HG03159 (cell line): ENCODE results near the gene UAP1.

ENCODE experiments used
- ATAC-seq: cut with Tn5 transposase; IDR thresholded peaks from one replicate; pipeline ENCODE4 v1.9.1; 2021; ENCODE audit warnings: mild to moderate bottlenecking, moderate library complexity; ENCODE audit not compliant: unreplicated experiment

The UAP1 gene

DNA sequence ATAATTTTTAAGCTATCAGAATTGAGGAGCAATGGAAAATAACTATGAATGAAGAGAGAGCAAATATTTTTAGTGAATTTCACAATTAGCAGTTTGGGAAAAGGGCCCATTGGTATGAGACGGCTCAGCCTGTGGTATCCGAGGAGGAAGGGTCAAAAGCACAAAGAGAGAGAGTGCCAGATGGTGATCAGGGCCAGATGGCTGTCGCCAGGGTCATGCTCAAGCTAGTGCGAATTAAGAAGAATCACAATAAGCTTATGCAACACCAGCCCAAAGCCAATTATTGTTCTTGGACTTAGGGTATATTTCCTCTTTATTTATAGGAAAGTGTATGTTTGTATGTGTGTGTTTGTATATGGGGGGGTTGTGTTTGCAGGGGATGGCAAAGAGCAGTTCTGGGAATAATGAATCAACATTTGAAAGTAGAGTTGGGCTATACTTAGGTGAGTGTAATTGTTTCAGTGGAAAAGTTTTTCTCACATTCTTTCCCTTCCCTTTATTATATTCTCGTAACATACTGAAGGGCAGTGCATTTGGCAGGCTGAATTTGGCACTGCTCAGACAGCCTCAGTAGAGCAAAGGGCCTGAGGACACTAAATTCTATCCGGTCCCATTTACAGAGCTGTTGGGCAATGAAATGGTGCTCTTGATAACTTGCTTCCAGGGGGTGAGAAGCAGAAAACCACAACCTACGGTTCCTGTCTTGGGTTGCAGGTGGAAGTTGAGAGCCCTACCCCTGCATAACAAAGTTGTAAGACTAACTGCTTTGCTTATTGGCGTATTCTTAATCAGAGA lies 51.3 kb downstream of the UAP1 start:
- no peak for ATAC-seq

DNA sequence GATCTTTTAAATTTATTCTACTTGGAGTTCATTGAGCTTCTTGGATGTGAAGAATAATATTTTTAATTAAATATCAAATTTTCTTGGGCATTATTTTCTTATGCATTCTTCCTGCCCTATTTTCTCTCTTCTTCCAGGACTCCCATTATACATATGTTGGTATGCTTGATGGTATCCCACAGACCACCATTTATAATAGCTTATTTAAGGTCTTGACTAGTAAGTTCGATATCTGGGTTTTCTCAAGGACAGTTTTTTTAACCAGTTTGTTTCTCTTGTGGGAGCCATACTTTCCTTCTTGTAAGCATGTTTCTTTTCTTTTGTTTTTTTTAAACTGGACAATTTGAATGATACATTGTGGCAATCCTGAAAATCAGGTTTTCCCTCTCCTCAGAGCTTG lies 55.3 kb downstream of the UAP1 start:
- ATAC-seq: no peak

DNA sequence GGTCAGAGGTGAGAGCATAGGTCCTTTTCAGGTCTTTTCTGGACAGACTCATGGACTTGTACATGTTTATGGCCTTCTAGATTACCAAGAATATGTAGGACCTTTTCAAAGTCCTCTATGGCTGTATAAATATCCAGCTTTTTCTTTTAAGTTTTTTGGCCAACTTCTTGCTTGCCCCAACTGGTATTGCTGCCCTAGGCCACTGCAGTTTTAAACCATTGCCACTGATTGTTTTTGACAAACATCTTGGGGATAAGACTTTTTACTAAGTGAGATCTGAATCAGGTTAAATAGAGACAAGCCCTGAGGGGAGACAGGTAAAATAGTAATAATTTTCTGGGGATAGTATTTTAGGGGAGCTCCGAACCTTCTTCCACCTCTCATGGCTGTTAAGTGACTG lies 56.0 kb downstream of the UAP1 start:
- no peak for ATAC-seq

DNA sequence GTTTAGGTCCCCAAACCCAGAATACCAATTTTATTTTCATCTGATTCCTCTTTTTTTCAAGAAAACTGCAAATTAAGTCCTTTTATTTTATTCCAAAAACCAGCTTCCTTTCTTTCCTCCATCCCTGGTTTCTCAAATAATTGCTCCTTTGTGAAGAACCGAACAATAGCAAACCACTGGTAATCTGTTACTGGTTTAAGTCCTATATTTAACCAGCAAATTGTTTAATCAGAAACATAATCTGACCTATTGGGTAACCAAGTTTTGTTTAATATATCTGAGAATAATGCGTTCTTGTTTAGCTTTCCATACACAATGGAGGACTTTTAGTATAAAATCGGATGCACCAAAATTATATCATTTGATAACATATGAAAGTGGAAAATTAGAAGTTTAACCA lies 57.6 kb downstream of the UAP1 start:
- no peak for ATAC-seq

DNA sequence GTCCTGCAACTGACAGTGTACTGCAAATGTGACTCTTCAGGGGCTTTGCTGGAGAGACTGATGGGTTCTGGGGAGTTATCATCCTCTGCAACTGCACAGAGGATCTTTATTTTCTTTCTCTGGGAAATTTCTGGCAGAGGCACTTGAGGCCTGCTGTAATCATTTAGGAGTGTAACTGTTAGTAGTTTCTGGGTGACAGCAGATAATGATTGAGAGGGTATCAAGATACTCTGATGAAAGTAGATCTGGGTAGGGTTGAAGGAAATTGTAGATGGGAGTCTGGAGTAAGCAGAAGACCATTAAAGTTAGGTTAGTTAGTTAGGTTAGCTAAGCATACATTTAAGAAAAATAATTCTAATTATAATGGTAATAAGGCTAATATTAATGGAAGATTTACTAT lies 59.7 kb downstream of the UAP1 start:
- ATAC-seq: no peak

DNA sequence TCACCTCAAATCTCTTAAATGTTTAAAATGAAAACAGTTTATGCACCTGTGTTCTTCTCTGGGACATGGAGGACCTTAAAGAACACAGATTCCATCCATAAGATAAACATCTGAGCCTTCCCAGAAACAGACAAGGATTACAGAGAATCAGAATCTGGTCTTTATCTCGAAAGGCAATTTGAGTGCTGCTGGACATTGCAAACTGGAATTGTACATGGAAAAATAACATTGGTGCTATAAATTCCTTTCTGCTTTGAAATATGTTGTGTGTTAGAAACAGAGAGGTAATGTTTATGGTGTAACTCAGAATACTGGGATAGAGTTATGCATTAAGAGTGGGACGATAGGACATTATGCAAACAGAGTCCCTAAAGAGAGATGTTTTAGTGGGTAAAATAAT lies 64.2 kb downstream of the UAP1 start:
- no peak for ATAC-seq

DNA sequence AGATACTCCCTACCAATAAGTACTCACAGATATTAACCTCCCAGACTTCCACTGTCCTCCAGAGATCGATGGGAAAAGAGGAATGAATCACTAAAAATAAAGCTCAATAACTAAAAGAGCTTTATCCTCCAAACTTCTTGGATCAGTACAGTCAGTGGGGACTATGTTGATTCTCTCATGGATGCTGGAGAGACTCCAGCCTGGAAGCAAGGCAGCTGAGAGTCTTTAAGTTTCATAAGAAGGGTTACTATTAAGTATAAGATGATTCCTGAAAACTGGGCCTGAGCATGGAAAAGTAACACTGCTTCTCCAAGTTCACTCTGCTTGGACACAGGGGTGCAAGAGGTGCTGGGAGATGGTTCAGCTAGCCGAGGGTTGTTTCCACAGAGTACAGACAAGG lies 64.6 kb downstream of the UAP1 start:
- ATAC-seq: no peak

DNA sequence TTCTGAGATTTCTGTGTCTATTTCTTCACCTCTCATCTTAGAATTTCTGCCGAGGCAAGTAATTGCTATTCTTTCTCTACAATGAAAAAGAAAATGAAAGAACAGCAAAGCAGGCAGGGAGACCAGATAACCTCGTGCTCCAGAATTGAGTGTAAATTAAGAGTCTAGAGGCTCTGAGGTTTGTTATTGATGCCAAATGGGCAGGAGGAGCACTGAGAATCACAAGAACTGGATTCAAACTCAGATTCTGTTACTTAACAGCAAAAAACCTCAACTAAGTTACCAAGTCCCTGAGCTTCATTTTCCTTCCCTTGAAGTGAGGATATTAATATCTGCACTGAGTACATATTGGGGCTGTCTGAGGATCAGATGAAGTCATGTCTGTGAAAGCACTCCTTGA lies 65.2 kb downstream of the UAP1 start:
- ATAC-seq: no peak

DNA sequence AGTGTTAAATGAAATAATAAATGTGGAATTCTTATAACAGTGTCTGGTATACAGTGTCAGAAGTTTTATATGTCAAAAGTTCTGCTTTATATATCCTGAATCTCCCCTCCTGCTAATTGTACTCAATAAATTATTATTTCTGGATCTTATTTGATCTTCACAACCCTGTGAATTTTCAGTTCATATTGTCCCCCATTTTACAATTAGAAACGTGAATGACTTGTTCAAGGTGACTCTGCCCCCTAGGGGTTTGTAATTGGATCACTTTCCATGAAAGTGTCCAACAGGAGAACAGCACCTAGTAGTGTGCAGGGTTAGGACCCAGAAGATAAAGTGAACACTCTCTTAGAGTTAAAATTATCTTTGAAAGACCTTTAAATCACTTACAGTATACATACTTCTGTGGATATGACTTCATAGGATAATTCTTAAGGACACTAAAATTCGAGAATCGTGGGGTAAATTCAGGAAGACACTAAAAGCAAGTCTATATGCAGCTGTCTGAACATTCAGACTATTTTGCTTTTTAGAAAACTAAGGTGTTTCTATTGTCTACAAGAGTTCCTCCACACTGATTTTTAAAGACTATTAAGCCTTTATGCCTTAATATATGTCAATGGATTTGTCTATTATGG lies 66.3 kb downstream of the UAP1 start:
- no peak for ATAC-seq

DNA sequence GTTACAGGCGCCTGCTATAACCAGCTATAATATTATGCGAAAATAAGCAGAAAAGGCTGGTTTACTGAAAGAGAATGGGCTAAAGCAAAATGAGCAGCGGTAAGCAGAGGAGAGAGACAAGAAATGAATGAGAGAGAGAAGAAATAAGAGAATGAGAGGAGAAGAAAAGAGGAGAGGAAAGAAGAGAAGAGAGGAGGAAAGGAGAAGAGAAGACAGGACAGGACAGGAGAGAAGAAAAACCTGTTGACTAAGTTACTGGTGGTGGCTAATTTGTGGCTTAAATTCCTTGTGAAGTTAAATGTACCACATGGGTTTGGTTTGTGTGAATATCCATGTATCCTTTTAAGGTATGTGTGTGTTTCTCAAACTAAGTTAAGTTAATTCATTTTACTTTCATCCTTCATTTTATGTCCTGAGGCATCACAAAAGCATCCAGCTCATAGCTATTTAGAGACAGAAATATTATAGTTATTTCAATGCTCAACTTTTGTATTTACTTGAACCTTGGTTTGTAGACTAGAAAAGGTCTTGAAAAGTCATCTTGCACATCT lies 67.6 kb downstream of the UAP1 start:
- no peak for ATAC-seq

DNA sequence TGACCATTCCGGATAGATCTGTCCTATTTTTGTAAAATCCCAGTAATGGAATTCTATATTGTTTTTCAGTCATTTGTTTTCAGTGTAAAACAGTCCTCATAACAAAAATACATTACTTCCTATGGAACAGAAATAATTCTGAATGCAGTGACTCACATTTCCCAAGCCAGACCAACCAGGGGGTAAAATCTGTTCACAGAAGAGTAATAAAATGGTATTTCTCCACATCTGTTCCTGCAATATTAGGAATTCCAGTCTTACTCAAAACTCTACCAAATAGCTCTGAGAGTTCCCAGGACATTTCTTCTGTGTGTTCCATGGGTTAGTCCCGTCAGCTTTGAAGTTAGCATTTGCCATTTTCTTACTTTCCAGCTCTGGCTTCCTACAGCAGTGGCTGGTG lies 68.1 kb downstream of the UAP1 start:
- ATAC-seq: no peak

DNA sequence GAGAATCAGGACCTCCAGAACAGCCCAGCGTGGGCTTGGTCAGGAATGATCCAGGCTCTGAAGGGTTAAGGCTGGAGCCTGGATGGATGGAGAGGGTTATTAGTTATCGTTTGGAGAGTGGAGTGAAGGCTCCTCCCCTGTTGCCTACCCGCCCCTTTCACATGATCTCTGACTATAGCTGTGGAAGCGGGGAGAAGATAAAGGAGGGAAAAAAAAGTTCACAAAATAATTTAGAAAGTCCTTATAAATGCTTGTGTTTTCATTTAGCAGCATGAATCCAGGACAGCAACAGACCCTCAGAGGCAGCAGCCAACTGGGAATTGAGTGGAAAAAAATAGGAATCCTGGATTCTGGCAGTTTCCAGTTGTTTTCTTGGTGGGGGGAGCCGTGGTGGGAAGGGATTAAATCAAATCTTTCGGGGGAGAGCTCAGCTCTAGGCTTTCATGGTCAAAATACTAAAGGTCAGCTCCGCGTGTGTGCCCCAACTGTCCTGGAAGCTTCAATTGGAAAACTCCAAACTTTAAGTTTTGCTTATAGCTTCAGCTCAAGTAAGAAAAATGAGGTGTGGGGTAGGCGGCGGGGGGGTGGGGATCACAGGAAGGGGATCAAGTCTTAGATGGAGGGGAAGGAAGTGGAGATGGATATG lies 70.1 kb downstream of the UAP1 start:
- no peak for ATAC-seq

DNA sequence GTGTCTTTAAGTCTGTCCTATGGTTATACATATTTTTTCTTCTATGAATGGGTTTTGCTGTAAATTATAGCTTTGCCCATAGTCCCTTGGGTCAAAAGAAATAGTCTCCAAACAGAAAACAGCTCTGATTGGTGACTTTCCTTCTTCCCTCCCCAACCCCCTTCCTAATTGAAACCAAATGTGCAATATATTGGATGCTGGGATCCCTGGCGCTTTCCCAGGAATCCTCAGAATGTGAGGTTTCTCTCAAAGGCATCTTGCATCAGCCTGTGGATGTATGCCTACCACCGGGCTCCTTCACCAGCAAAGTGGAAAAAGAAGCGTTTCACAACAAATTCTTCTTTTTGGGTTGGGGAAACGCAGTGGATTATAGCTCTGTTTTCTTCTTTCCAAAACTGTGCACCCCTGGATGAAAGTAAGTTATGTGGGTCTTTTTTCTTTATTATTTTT lies 70.7 kb downstream of the UAP1 start, which contains the start of gene DDR2:
DDR2 (plus strand) TSS at position 248 of the 450 bp plus-strand sequence. CDS start 86,600 bp downstream, outside the sequence.
- ATAC-seq: no peak

DNA sequence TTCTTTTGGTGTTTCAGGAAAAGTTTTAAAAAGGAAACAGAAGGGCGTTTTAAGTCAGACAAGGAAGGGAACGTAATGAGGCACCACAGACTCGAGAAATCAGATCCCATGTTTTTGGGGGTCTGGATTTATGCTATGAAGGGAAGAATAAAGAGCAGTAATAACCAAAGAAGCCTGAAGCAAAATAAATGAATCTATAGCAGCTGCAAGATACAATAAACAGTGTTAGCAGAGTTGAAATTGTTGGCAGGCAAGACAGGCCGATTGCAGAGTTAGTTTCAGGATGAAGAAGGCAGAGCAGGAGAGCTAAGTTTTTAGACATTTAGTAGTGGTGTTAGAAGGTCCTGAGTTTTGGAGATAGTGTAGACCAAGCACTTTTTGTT lies 71.2 kb downstream of the UAP1 start:
- no peak for ATAC-seq

DNA sequence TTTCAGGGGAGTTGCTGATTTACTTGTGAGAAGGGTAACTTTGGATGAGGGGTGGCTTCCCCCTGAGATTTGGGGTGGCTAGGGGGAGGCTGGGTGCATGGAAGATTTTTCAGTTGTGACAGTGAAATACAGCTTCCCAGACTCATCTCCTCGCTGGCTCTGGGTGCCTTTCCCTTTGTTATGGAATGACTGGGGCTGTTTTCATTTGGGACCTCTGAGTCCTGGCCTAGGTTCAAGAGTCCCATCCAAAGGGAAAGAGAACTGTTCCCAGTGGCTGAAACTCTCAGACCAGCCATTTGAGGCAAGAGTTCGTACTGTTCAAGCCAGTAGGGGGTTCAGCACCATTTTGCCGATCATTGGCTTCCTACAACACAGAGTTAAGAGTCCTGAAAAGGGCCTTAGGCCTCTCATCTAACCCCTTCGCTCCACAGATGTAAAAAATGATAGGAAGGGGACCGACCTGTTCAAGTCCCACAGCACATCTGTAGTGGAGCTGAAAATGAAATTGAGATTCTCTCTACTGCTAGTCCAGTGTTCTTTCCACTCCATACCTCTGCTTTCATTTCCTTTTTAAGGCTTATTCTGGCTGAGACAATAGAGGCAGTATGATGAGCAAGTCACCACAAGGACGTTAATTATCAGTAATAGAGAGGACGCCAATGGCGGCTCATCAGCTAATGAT lies 71.7 kb downstream of the UAP1 start:
- peak; percentile 54 for ATAC-seq

DNA sequence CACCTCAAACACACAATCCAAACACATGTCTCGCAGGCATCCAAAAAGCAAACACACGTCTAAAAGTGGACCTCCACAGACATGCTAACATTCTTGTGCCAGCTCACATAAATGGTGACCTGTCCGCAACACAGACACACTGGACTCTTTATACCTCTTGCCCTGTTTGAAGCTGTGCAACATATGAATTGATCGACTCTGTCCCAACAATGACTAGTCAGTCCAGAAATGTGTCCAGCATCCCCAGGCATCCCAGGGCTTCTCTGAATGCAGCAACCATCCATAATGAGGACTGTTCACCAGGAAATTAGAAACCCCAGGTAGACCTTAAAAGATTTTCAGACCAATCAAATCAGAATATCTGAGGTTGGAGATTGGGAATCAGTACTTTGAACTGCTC lies 73.9 kb downstream of the UAP1 start:
- ATAC-seq: no peak

DNA sequence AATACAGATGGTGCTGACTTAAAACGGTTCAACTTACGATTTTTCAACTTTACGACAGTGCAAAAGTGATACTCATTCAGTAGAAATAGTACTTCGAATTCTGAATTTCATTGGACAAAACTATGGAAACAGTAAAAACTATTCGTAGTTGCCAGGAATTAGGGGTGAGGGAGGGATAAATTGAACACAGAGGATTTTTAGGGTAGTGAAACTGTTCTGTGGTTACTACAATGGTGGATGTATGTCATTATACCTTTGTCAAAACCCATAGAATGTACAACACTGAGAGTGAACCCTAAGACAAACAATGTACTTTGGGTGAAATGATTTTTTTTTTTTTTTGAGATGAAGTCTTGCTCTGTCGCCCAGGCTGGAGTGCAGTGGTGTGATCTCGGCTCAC lies 78.2 kb downstream of the UAP1 start:
- ATAC-seq: no peak

DNA sequence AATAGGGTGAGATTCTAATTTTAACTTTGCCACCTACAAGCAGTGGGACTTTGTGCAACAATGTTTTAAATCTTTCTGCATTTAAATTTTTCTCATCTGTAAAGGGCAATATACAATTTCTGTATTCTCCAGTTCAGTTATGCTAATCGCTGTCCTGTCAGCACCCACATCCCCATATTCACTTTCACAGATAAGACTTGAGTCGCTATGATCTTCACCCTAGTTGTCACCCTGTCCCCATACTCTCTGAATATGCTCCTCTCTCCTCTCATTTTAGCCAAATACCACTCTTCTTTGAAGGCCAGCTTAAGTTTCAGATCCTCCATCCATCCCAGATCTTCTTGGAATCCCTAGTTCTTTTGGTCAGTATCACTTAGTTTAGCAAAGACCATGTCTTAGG lies 79.6 kb downstream of the UAP1 start:
- ATAC-seq: no peak

DNA sequence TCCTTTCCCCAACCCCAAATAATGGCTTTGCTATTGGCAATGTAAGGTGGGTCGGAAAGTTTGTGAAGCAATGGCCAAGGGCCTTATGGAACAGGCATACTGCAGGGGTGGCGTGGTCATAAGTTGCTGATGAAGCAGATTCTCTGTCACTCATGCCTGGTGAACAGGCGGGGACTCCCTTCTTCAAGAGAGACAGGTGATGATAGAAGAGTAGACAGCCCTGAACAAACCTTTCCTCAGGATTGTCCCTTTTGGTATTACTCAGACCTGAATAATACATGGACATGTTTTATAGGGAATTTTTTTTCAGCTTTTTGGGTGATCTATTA lies 83.4 kb downstream of the UAP1 start:
- ATAC-seq: no peak

DNA sequence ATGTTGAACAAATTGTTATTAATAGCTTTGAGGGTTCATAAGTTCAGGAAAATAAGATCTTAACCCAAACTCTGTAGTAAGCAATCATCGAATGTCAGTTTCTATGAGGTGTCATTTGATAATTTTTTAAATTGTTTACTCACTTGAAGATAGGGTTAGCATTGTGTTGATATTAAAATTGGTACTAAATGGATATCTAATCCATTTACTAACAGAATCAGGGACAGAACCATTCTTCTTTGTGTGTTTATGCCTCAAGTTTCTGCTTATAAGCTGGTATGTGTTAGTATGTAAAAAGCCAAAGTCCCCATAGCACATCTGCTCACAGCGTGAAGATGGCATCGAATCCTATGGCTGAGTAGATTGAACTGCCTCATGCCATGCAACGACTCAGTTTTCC lies 84.1 kb downstream of the UAP1 start:
- ATAC-seq: no peak

DNA sequence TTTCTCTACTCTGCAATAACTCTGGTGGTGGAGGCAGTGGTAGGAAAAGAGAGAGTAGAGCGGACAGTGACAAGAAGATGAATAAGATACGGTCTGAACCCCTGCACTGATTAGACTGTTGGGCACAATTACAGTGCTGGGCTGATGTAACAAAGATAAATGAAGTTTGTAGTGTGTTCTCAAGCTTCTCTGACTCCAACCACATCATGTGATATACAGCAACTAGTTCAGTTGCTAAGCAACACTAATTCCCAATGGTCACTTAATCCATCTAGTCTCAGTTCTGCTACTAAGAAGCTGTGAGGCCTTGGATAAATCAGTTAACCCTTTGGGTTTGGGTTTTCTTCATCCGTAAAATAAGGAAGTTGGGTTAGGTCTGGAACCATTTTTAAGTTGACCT lies 88.1 kb downstream of the UAP1 start:
- no peak for ATAC-seq
